GM19238 (cell line): ENCODE results near the gene SPI1.

ENCODE experiments used
- DNase-seq: peaks from one replicate; pipeline ENCODE4 v3.0.0; 2011; ENCODE audit warnings: low spot score; ENCODE audit not compliant: insufficient read length

Gene SPI1

DNA sequence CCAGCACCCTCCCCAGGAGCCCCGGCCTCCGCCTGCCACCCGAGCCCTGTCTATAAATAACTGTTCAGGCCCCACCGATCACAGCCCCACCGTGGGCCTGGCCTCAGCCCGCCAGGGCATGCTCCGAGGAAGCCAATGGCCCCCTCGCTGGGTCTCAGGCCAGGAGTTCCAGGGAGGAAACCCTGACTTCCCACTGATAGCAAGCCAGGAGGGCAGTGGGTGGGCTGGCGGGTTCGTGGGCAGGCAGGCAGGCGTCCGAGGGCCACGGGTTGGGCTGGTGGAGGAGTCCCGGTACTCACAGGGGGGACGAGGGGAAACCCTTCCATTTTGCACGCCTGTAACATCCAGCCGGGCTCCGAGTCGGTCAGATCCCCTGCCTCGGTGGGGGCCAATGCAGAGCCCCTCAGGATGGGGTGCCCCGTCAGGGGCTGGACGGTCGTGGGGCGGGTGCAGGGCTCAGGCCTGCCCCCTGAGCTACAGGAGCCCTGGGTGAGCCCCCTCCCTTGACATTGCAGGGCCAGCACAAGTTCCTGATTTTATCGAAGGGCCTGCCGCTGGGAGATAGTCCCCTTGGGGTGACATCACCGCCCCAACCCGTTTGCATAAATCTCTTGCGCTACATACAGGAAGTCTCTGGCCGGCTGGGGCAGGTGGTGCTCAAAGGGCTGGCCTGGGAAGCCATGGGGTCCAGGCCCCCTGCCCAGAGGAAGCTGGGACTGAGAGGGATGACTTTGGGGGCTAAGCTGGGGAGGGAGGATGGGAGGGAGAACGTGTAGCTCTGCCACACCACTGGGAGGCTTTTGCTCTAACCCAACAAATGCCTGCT is at the start of gene SPI1:
TSS of gene SPI1 (minus strand) at position 538 of the 826 bp plus-strand sequence. CDS start at position 344, 194 bp downstream.
- DNase-seq = peak; percentile 86

DNA sequence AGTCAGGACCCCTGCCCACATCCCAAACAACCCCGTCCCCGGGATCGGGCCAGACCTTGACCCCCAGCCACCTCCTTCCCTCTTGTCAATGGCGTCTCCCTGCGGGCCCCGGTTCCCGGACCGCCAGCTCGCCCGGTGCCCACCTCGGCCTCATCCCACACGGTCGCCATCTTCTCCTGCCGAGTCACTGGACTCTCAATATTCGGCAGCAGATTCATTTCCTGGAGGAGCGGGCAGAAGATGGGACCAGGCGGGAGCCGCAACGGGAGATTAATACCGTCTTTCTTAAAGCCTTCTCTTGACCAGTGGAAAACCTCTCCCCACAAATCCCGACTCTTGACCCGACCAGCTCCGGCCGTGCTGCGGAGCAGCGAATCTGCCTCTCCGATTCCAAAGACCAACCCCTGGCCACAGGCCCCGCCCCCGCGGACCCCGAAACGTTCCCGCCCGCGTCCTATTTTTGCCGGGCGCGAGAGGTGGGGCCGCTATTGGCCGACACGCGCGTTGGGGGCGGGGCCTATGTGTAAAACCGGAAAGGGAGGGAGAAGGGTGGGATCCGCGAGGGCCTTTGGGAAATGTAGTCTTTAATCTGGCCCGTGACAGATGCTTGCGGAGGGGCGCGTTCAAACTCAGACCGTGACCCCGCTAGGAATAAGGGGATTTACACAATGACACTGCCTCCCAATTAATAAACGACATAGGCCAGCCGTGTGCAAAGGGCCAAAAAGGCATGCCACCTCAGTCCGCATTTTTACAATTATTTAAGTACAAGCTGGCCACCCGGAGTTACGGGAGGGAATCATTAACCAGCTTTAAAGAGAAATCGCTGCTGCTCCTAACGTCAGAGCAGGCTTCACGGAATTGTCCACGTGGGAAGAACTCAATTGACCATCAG is 48.0 kb upstream of the SPI1 start, which contains the start of gene PSMC3:
TSS of gene PSMC3 (minus strand) at position 378 of the 895 bp plus-strand sequence. CDS start at position 218, 160 bp downstream.
- peak; percentile 93 for DNase-seq

GRCh38 chr11:47425611-47426010 is 47.3 kb upstream of the SPI1 start:
- DNase-seq = no peak

- no peak for DNase-seq
Observed at GRCh38 chr11:47418454-47419259, 40.3 kb upstream of the SPI1 start.

DNA sequence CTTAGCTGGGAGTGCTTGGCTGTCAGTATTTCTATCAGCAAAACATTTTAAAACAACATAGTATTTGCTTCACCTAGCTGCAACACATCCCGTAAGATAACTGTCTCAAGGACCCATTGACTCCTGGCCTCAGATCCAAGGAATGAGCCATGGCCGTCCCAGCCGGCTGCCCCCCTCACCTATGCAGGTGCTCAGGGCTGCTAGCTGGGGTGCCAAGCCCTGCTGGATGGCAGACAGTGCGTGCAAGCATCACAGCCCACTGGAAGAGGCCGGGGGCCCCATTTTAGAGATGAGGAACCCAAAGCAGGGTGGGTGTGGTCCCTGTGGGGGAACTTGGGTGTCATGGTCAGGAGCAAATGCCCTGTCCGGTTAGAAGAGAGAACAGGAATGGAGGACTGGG is 39.4 kb upstream of the SPI1 start:
- DNase-seq = no peak

GRCh38 chr11:47415949-47416472 is 37.7 kb upstream of the SPI1 start:
- no peak for DNase-seq

GRCh38 chr11:47415091-47415854 is 36.9 kb upstream of the SPI1 start:
- DNase-seq = no peak

DNA sequence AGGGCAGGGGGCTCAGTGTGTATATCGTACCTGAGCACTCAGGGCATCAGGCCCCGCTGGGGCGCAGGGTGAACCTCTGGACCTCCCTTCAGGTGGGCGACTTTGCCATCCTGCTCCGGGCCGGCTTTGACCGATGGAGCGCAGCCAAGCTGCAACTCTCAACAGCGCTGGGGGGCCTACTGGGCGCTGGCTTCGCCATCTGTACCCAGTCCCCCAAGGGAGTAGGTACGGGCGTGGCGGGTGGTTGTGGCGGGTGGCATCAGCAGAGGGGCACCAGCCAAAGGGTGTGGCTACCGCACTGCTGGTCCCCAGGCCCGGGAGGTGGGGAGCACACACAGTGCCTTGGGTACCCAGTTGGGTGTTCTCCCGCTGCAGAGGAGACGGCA is 36.3 kb upstream of the SPI1 start:
- DNase-seq = no peak

DNA sequence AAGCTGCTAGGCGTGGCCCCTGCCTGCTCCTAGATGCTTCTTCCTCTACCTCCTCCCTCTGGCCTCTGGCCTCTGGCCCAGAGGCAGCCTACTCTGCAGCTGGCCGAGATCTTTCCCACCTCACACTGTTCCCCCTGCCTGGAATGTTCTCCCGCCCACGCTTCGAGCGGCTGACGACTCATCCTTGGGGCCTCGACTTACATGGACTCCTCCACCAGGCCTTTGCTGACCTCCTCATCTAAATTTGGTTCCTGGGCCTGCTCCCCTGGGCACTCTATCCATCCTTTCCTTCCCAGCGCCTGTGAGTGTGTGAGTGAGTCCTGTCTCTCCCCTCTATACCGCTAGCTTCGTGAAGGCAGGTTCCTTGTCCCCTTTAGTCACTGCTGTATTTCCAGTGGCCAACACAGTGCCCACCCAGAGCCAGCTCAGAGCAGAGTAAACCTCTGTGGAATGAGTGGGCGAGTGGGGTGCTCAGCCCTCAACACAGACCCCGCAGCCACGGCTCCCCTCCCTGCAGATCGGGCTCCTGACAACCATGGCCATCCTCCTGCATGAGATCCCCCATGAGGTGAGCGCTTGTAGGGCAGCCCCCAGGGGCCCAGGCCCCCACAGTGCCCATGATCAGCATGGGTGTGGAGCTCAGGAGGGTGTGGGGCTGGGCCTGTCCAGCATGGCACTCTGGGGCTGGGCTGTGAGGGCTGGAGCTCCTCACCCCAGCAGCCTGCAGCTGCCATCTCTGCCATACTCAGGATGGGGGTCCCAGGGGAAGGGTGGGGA is 35.7 kb upstream of the SPI1 start:
- DNase-seq = no peak

DNA sequence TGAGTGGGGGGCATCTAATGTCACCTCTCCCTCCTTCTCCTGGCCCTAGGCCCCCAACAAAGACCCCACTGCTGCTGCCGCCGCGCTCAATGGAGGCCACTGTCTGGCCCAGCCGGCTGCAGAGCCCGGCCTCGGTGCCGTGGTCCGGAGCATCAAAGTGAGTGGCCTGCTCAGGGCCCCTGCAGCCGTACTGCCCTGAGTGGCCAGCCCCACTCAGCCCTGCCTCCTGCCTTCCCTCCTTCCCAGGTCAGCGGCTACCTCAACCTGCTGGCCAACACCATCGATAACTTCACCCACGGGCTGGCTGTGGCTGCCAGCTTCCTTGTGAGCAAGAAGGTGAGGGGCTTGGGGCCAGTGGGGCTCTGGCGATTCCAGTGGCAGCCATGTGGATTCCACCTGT is 35.0 kb upstream of the SPI1 start:
- no peak for DNase-seq

DNA sequence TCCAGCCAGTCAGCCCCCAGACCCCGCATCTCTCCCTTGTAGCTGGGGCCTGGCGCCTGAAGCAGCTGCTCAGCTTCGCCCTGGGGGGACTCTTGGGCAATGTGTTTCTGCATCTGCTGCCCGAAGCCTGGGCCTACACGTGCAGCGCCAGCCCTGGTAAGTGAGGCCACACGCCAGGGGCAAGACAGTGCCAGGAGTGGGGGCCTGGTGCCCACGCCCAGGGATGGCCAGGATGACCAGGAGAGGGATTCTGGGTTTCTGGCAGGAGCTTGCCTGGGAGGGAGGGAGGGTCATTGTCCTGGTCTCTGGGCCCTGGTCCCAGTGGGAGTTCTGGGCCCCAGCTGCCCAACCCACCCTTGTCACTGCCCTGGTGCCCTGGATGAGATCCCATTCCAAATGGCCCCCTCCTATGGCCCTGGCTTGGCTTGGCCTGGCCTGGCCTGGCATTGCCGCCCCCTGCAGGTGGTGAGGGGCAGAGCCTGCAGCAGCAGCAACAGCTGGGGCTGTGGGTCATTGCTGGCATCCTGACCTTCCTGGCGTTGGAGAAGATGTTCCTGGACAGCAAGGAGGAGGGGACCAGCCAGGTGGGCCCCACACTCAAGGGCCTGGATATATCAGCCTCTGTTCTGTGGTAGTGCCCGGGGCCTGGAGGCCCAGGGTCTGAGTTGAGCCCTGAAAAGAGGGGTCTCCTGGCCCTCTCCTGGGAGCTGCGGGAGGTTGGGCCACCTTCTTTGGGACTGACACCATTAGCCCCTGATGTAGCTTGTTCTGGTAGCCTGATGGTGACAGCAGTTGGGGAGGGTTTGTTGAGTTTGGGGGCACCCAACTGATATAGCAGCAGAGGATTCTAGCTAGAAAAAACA is 33.8 kb upstream of the SPI1 start:
- no peak for DNase-seq

- no peak for DNase-seq
Observed at GRCh38 chr11:47410370-47411264, 32.3 kb upstream of the SPI1 start.

DNA sequence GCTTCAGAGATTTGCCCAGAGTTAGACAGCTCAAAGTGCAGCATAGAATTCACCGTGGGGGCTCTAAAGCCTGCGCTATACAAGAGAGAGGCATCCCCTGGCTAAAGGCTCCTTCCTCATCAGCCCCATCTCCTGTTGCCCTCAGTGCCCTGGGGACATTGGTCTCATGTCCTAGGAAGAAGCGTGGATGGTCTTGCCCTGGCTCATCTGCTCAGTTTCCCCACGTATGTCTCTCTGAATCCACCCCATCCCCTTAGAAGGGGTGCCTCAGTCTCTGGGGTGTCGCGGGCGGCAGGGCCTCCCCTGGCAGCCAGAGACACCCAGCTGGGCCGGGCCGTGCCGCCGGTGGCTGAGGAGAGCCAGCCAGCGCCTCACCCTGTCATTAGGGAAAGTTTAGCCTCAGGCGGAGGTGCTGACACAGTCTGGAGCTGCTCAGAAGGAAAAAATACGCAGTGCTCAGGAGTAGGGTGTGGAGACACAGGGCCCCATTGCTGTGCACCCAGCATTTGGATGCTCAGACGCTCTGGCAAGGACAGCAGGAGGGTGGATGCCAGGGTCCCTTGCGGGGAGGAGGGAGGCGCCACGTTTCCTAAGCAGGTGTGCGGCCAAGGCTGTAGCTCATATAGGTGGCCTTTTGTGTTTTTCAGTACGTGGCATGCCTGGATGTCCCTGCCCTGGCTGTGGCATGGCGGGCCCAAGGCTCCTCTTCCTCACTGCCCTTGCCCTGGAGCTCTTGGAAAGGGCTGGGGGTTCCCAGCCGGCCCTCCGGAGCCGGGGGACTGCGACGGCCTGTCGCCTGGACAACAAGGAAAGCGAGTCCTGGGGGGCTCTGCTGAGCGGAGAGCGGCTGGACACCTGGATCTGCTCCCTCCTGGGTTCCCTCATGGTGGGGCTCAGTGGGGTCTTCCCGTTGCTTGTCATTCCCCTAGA is 31.4 kb upstream of the SPI1 start:
- no peak for DNase-seq

DNA sequence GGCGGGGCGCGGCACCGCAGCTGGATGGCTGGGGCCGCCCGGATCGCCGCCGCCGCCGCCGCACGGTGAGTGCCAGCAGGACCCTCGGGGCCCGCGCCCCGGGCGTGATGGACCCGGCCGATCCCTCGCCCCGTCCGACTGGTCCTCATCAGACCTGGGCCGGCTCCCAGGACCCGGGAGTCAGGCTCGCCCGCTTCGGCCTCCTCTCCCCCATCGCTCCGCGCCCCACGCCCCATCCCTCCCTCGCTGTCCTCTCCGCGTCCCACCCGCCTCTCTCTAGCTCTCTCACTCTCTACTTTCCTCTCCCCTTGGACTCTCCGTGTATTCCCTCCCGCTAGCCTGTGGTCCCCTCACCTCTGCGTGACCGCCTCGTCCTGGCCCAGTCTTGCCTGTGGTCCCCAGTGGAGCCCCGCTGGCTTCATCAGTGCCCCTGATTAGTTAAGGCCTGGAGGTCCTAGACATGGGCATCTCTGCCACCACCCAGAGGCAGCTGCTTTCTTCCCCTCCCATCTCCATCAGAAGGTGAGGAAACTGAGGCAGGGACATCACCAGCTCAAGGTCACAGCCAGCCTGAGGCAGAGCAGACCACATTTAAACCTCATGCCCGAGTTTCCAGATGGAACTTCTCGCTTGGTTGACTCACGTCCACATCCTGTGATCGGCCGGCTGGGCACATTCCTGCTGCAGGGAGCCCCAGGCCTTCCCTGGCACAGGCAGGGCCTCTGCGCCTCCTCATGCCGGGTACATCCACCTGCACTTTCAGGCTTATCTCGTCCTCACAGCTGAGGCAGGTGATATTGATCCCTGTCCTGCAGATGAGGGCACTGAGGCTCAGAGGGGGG is 30.5 kb upstream of the SPI1 start:
- no peak for DNase-seq

GRCh38 chr11:47407746-47408590 is 29.6 kb upstream of the SPI1 start, which contains the start of gene SLC39A13:
Gene SLC39A13 (plus strand): TSS chr11:47408590. CDS start chr11:47410095, 1,505 bp downstream.
- peak; percentile 98 for DNase-seq
